IPS DF 4.7 (cell line): ENCODE data around the gene PPP1R14B.

Experiments
- DNase-seq: peaks from one replicate; pipeline ENCODE4 v3.0.0-alpha.2; 2013; ENCODE audit warnings: low spot score; ENCODE audit errors: extremely low read depth

PPP1R14B gene

DNA sequence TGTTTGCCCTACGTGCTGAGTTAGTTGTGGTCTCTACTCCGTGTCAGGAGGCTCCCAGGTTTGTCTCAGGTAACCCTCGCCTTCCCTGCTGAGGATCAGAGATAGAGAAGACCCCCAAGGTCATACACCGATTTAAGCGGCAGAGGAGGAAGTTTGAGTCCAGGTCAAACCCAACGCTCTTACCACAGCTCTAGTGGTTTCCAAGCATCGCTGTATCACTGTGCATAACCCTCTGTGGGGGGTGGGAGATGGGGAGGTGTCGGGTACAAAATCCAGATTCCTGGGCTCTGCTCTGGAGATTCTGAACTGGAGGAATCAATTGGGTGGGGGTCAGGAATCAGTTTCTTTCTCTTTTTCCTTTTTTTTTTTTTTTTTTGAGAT is 15.8 kb downstream of the PPP1R14B start:
- DNase-seq = no peak

DNA sequence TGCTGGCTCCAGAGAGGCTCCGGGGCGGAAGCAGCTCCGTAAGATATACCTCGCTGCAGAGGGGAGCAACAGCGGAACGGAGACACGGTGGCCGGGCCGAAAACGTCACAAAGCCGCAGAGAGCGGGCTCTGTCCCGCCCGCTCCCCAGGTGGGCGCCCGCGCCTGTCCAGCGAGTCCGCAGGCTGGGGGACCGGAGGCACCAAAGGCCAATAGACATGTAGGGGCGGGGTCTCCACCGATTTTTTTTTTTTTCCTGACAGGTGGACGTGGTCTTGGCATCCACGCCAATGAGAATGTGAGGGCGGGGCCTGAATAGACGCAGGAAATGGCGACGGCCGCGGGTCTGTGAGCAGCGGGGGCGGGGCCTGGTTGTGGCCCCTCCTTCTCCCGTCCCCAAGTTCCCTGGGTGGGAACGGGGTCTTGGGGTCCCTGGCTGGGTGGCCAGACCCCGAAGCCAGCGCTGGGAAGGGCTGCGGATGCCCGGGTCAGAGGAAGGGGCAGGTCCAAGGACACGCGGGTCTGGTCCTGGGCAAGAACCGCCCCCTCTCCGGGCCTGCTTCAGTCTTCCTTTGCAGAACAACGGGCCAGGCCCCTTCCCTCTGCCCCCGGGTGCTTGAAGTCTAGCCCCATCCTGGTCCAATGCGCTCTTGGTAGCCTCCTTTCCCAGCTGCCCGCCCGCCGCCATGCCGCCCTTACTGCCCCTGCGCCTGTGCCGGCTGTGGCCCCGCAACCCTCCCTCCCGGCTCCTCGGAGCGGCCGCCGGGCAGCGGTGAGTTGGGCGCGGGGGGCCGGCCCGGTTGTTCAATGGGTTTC is 16.4 kb downstream of the PPP1R14B start, which contains the start of gene DNAJC4:
Gene DNAJC4 (plus strand): TSS at position 378 of the 814 bp plus-strand sequence. CDS start 307 bp downstream, at position 685.
- no peak for DNase-seq

DNA sequence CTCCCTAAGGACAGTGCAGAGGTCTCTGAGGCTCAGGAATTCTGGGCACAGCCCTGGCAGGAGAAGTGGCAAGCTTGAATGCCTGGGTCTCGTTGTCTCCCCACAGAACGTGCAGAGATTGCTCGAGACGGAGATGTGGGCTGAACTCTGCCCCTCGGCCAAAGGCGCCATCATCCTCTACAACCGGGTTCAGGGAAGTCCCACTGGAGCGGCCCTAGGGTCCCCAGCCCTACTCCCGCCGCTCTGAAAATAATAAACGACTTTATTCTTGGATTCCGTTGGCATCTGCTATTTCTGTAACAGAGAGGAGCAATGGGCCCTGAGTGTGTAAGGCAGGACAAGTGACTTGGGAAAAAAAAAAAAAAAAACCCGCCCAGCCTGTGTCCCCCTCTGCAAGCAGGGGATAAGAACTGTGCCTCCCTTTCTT is 17.0 kb downstream of the PPP1R14B start:
- DNase-seq = no peak

DNA sequence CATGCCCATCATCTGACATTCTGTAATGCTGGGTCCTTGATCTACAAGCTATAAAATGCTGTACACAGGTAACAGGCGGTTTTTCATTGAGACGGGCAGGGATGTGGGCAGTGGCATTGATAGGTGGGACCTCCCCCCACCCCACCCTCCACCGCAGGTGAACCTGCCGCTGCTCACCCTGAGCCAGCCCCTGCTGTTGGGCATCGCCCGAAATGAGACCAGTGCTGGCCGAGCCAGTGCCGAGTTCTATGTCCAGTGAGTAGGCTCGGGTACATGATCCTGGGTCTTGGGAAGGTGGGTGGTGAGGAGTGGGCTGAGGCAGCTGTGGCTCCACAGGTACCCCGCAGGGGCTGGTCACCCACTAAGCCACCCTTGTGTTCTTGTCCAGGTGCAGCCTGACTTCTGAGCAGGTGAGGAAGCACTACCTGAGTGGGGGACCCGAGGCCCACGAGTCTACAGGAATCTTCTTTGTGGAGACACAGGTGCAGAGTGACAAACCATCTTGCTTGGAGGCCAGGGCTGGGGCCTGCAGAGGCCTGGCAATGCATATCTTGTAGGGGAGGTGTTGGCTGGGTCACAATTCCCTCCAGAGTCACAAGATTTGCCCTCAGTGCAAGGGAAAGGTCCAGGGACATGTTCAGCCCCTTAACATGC is 17.5 kb downstream of the PPP1R14B start:
- DNase-seq = no peak

DNA sequence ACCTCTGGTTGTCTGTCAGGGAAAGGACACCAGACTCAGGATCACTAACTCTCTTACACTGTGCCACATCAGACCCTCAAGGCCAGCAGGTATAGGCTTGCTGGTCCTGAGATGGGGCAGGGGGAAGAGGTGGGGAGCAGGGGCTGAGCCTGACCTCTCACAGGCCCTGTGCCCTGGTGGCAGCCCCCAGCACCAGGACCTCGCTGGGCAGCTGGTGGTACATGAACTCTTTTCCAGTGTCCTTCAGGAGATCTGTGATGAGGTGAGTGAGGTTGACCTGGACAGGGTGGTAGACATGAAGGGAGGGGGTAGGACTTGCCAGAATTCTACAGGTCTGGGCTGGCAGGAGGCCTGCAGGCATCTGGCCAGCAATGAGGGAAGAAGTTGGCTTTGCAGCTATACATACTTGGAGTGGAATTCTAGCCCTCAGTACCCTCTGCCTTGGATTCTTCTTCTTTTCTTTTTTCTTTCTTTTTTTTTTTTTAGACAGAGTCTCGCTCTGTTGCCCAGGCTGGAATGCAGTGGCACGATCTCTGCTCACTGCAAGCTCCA is 19.3 kb downstream of the PPP1R14B start:
- DNase-seq = no peak

DNA sequence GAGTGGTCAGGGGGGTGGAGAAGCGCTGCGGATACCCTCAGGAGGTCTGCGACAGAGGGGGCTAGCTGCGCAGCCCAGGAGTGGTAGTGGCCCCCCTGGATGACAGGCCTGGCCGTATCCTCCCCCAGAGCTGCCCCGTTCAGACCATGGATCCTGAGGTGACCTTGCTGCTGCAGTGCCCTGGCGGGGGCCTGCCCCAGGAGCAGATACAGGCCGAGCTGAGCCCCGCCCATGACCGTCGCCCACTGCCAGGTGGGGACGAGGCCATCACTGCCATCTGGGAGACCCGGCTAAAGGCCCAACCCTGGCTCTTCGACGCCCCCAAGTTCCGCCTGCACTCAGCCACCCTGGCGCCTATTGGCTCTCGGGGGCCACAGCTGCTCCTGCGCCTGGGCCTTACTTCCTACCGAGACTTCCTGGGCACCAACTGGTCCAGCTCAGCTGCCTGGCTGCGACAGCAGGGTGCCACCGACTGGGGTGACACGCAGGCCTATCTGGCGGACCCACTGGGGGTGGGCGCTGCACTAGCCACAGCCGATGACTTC is 20.2 kb downstream of the PPP1R14B start:
- no peak for DNase-seq

DNA sequence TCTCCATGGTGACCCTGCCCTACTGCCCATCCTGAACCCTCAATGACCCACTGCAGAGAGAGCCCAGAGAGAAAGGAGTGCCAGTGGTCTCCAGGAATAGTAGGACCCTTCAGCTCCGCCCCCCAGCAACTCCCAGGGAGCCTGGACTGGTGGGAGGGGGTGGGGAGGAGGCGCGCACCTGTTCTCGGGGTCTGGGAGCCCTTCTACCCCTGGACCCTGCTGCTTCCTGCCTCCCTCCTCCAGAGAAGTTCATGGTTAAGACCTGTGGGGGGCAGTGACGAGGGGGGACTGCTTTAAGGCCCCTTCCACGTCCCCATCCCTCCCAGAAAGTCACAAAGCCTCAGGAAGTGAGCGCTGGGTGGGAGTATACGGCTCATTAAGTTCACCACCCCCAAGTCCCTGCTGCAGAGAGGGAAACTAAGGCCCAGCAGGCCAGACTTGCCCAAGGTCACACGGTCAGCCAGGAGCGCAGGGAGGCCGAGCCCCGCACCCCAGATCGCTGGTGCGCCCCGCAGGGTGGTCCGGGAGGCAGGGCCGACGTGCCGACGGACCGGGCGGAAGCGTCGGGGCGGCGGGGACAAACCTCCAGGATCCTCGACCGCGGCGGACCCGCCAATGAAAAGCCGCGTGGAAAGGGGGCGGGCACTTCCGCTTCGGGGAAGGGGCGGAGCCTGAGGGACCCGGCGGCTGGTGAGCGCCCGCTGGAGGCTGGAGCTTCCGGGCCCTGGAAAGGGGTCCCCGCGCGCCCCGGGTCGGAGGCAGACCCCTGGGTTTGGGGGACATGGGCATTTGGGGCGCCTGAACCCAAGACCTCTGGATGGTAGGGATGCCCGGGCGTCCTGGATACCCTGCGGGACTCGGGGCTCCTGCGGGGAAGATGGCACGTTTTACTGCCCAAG is 20.9 kb downstream of the PPP1R14B start, which contains the start of the genes NUDT22 and TRPT1:
Gene NUDT22 (plus strand): TSS at position 667 of the 899 bp plus-strand sequence. CDS start 379 bp downstream, outside the sequence.
Gene TRPT1 (minus strand): TSS at position 579 of the 899 bp plus-strand sequence. CDS start 326 bp downstream, at position 253.
- DNase-seq = no peak

DNA sequence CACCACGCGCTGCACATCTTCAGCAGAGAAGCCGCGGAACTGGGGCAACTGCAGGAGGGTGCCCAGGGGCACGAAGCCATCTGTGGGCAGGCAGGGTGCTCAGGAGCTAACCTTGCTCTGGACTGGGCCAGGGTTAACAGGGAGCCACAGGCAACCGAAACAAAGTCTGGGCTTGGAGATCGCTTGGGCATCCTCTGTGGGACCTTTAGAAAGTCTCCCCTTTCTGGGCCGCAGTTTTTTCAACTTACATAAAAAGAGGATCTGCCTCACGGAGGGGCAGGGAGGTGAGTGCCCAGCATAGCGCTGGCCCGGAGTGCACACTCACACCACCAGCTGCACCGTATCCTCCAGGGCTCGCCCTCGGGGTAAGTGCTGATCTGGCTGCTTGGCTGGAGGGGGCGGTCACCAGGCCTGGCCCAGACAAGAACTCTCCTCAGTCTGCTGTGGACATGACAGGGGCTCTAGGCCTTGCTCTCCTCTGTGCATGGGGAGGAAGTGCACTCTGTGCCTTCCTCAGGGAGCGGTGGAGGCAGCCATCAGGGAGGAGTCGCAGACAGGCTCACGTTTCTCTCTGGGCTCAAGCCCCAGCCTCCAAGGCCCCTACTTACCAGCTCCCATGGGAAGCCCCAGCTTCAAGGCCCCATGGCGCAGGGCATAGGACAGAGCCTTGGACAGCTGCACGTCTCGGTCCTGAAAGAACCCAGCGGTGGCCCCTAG is 21.7 kb downstream of the PPP1R14B start:
- DNase-seq = no peak

DNA sequence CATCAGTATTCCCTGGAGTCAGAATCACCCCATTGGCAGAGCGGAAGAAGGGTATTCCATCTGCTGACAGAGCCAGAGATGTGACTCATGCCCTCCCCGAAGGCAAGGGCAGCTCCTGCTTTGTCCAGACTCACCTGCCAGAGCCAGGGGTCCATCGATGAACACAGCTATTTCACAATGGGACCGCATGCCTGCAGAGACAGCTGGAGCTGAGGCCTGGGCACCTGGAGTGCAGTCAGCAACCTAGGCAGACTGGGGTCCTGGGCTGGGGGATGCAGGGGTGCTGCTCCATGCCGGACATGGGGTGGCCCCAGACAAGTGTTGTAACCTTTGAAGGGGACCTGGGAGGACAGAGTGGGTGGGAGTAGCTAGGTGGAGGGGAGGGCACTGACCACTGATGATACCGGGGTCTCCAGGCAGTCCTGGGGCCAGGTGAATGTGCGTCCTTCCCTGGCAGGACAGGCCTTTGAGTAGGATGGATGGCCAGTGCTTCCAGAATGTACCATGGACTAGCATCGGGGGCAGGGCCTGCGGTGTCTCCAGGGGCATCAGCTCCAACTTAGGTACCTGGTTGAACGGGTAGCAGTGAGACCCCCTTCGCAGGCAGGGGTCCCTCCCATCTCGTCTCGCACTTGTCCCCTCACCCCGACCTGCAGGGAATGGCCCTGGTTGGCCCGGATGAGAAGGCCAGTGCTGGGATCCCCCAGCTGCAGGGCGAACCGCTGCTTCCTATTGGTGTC is 22.4 kb downstream of the PPP1R14B start:
- no peak for DNase-seq

GRCh38 chr11:64223001-64223651 is 23.6 kb downstream of the PPP1R14B start:
- DNase-seq = no peak

DNA sequence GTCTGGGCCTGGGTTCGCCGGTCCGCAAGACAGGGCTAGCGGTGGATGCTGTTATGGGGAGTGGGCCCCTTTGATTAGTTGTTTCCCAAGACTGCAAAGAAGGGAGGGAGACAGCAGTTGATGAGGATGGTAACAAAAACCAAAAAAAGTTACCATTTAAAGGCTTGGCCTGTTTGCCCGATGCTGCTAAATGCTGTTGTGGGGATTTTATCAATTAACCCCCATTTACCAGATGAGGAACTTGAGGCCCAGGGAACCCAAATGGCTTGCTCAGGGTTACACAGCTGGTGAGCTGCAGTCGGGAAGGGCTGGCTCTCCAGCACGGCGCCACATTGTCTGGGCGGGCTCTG is 24.1 kb downstream of the PPP1R14B start:
- no peak for DNase-seq

GRCh38 chr11:64220798-64221197 is 25.9 kb downstream of the PPP1R14B start:
- DNase-seq = no peak

- no peak for DNase-seq
Measured at GRCh38 chr11:64220271-64220670, 26.5 kb downstream of the PPP1R14B start.

GRCh38 chr11:64219755-64220154 is 27.0 kb downstream of the PPP1R14B start:
- no peak for DNase-seq

DNA sequence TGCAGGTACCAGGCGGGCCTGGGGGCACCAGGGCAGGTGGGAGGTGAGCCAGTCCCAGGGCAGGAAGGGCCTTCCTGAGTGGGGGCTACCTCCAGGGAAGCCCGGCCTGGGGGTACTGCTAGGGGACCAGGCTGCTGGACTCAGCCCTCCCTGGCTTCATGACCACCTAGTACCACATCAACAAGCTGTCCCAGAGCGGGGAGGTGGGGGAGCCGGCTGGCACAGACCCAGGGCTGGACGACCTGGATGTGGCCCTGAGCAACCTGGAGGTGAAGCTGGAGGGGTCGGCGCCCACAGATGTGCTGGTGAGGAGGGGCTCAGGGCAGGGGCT is 27.4 kb downstream of the PPP1R14B start:
- DNase-seq = no peak

- no peak for DNase-seq
Measured at GRCh38 chr11:64218628-64219353, 28.0 kb downstream of the PPP1R14B start.

DNA sequence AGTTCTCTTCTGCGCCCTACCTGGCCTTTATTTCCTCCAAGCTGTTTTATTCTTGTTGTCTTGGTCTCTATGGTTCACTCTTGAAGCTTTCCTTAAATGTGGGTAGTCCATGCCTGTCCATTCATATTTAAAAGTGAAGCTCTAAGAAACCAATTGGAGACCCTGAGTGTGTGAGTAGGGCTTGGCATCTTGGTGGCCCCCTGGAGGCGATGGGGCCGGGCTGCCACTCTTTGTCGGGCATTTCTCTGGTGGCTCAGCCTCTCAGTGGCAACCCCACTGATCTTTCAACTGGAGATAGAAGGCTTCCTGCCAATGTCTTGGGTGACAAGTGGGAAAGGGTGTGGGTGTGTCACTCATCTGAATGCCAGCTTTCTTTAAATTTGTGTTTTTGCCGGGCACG is 29.9 kb downstream of the PPP1R14B start:
- no peak for DNase-seq

- no peak for DNase-seq
Measured at GRCh38 chr11:64211181-64211872, 35.4 kb downstream of the PPP1R14B start.
